ENCODE results near the gene MCC. TPM values are rescaled to one million over a fixed set of nuclear protein-coding genes. Genes with fewer than 3 reads are reported as not detected.

Gene MCC
- total RNA-seq, 1 donor from 2014 or later, result 2.5 TPM

DNA sequence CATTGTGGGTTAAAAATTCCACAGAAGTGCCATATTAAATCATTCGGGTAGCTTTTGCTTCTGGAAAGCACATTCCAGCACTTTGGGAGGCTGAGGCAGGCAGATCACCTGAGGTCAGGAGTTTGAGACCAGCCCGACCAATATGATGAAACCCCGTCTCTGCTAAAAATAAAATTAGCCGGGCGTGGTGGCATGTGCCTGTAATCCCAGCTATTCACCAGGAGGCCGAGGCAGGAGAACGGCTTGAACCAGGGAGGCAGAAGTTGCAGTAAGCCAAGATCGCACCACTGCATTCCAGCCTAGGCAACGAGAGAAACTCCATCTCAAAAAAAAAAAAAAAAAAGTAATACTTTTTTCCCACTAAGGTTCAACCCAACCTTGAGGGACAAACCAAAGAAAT lies 243.3 kb downstream of the MCC start:
- Histone ChIP-seq H3F3A (ENCODE audit: low read depth) (peaks cover 5% of the 10 kb centered on the region), H2AFZ (replicated peaks) (no peak overlapping the region), H3K9ac (no peak overlapping the region), H4K20me1 (ENCODE audit: low read depth) (no peaks in the 10 kb centered on the region), H3K27me3 (no peaks in the 10 kb centered on the region), H3K4me1 (peaks cover 21% of the 10 kb centered on the region), H3K36me3 (no peaks in the 10 kb centered on the region), H3K4me3 (no peak overlapping the region), H3K9me3 (ENCODE audit: low read depth) (no peaks in the 10 kb centered on the region), H3K4me2 (peak overlapping the region; percentile 42), H3K79me2 (ENCODE audit: low read depth) (no peaks in the 10 kb centered on the region), H3K27ac (no peak overlapping the region)
- Mint-ChIP-seq H3K4me3 (no peak overlapping the region), H3K27ac (no peak overlapping the region), H3K27me3 (ENCODE audit: insufficient read depth, low read depth) (peaks cover 2% of the 10 kb centered on the region), H3K4me1 (peaks cover 17% of the 10 kb centered on the region), H3K36me3 (peaks cover 2% of the 10 kb centered on the region), H3K9me3 (peaks cover 5% of the 10 kb centered on the region)
- no peak for DNase-seq (ENCODE audit: low spot score)
- TF ChIP-seq EZH2phosphoT487 (IDR thresholded peaks at IDR 0.05) (no peak), EZH2 (IDR thresholded peaks at IDR 0.05) (no peak)
- TF ChIP-seq, protein P1, sequence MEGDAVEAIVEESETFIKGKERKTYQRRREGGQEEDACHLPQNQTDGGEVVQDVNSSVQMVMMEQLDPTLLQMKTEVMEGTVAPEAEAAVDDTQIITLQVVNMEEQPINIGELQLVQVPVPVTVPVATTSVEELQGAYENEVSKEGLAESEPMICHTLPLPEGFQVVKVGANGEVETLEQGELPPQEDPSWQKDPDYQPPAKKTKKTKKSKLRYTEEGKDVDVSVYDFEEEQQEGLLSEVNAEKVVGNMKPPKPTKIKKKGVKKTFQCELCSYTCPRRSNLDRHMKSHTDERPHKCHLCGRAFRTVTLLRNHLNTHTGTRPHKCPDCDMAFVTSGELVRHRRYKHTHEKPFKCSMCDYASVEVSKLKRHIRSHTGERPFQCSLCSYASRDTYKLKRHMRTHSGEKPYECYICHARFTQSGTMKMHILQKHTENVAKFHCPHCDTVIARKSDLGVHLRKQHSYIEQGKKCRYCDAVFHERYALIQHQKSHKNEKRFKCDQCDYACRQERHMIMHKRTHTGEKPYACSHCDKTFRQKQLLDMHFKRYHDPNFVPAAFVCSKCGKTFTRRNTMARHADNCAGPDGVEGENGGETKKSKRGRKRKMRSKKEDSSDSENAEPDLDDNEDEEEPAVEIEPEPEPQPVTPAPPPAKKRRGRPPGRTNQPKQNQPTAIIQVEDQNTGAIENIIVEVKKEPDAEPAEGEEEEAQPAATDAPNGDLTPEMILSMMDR (IDR thresholded peaks at IDR 0.05), result no peak

DNA sequence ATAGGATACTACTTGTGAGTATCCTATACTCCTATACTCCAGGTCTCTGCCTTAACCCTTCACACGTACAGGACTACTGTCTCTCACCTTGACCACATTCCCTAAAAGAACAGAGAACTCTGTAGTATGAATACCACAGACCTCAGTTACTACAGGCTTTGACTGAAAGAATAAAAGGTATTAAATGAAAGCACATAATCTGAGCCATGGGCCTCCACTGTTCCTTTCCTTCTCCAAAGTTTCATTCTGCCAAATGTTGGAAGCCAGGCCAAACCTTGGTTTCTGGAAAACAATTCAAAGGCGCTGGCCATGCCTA lies 244.9 kb downstream of the MCC start:
- peaks cover 21% of the 10 kb centered on the region for H3K4me1 ChIP-seq
- DNase-seq (ENCODE audit: low spot score), result no peak
- H3K36me3 Mint-ChIP-seq, result peaks cover 2% of the 10 kb centered on the region
- no peaks in the 10 kb centered on the region for H3K79me2 ChIP-seq (ENCODE audit: low read depth)
- no peak overlapping the region for H3K4me2 ChIP-seq
- H3K4me1 Mint-ChIP-seq, result peaks cover 13% of the 10 kb centered on the region
- peaks cover 5% of the 10 kb centered on the region for H3K9me3 Mint-ChIP-seq
- H3K4me3 Mint-ChIP-seq, result no peak overlapping the region
- H2AFZ ChIP-seq (replicated peaks), result no peak overlapping the region
- no peaks in the 10 kb centered on the region for H3K9me3 ChIP-seq (ENCODE audit: low read depth)
- no peaks in the 10 kb centered on the region for H4K20me1 ChIP-seq (ENCODE audit: low read depth)
- no peak overlapping the region for H3K4me3 ChIP-seq
- TF ChIP-seq EZH2 (IDR thresholded peaks at IDR 0.05) (no peak), EZH2phosphoT487 (IDR thresholded peaks at IDR 0.05) (no peak)
- TF ChIP-seq, protein P1 (IDR thresholded peaks at IDR 0.05), result no peak
- no peak overlapping the region for H3K27ac ChIP-seq
- H3K36me3 ChIP-seq, result no peaks in the 10 kb centered on the region
- H3F3A ChIP-seq (ENCODE audit: low read depth), result peaks cover 5% of the 10 kb centered on the region
- no peaks in the 10 kb centered on the region for H3K27me3 ChIP-seq
- H3K27me3 Mint-ChIP-seq (ENCODE audit: insufficient read depth, low read depth), result peaks cover 4% of the 10 kb centered on the region
- no peak overlapping the region for H3K9ac ChIP-seq
- no peak overlapping the region for H3K27ac Mint-ChIP-seq

- DNase-seq (ENCODE audit: low spot score), result no peak
- TF ChIP-seq EZH2phosphoT487 (IDR thresholded peaks at IDR 0.05) (no peak), EZH2 (IDR thresholded peaks at IDR 0.05) (no peak)
- TF ChIP-seq, protein P1 (IDR thresholded peaks at IDR 0.05), result no peak
- Histone ChIP-seq H3F3A (ENCODE audit: low read depth) (peaks cover 5% of the 10 kb centered on the region), H3K4me3 (no peak overlapping the region), H3K4me1 (peaks cover 21% of the 10 kb centered on the region), H3K9me3 (ENCODE audit: low read depth) (no peaks in the 10 kb centered on the region), H3K4me2 (no peak overlapping the region), H3K9ac (no peak overlapping the region), H3K36me3 (no peaks in the 10 kb centered on the region), H3K27ac (no peak overlapping the region), H3K27me3 (no peaks in the 10 kb centered on the region), H3K79me2 (ENCODE audit: low read depth) (no peaks in the 10 kb centered on the region), H4K20me1 (ENCODE audit: low read depth) (no peaks in the 10 kb centered on the region), H2AFZ (replicated peaks) (no peak overlapping the region)
- Mint-ChIP-seq H3K9me3 (peaks cover 5% of the 10 kb centered on the region), H3K4me1 (peaks cover 19% of the 10 kb centered on the region), H3K36me3 (peaks cover 2% of the 10 kb centered on the region), H3K27ac (no peak overlapping the region), H3K27me3 (ENCODE audit: insufficient read depth, low read depth) (peaks cover 4% of the 10 kb centered on the region), H3K4me3 (no peak overlapping the region)
Measured at GRCh38 chr5:113242481-113243348, 245.5 kb downstream of the MCC start.
